Testis (tissue), 2 donors: ENCODE results near the gene ZNF683.

ENCODE experiments used
- POLR2A ChIP-seq: fragments of 450-650 bp; IDR thresholded peaks from one replicate; pipeline ENCODE4 v1.6.1; 2017; ENCODE audit warnings: antibody characterized with exemption, mild to moderate bottlenecking, moderate library complexity
- TF ChIP-seq, protein P1 (sequence below), 3 experiments: fragments of 450-650 bp in 2 of 3; fragments of 200-600 bp in 1 of 3; sonication (generic) in 1 of 3; IDR thresholded peaks; one replicate each; pipeline ENCODE4 v1.5.1; 2016 to 2019; ENCODE audit warnings: antibody characterized with exemption in 3 of 3, mild to moderate bottlenecking in 2 of 3, moderate library complexity in 1 of 3

DNA sequence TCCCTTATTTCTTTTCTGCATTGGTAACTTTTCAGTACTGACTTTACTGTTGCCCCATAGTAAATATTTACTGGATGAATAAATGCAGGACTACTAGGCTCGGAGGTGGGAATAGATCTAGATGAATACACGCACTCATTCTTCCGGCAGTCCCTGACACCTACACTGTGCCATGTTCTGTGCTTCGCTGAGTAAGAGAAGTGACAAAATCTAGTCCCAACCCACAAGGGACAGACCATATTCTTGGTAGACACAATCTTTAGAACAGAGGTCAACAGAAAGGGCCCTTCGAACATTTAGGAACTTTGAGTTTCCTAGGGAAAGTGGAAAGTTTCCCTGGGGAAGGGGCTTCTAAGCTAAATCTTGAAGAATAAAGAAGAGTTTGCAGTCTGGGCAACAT lies 58.0 kb downstream of the ZNF683 start:
- TF ChIP-seq, protein P1, sequence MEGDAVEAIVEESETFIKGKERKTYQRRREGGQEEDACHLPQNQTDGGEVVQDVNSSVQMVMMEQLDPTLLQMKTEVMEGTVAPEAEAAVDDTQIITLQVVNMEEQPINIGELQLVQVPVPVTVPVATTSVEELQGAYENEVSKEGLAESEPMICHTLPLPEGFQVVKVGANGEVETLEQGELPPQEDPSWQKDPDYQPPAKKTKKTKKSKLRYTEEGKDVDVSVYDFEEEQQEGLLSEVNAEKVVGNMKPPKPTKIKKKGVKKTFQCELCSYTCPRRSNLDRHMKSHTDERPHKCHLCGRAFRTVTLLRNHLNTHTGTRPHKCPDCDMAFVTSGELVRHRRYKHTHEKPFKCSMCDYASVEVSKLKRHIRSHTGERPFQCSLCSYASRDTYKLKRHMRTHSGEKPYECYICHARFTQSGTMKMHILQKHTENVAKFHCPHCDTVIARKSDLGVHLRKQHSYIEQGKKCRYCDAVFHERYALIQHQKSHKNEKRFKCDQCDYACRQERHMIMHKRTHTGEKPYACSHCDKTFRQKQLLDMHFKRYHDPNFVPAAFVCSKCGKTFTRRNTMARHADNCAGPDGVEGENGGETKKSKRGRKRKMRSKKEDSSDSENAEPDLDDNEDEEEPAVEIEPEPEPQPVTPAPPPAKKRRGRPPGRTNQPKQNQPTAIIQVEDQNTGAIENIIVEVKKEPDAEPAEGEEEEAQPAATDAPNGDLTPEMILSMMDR (IDR thresholded peaks at IDR 0.05): no peak
- TF ChIP-seq POLR2A: no peak
